Osteoblast (primary cell): ENCODE data around the gene LCN2. TPM values are rescaled to one million over a fixed set of nuclear protein-coding genes. Genes with fewer than 3 reads are reported as not detected.
A peak's percentile ranks its signal among the peaks of the same experiment; 100 is the strongest.

Experiments used
- DNase-seq: peaks from one replicate; pipeline ENCODE4 v3.0.0; 2011; ENCODE audit warnings: low spot score, mixed read lengths; ENCODE audit not compliant: insufficient read length; ENCODE audit errors: missing footprints
- H2AFZ ChIP-seq: 2 replicates; pipeline ENCODE4 v1.6.0; 2011; ENCODE audit warnings: mild to moderate bottlenecking, low read length
- H3K27ac ChIP-seq: 2 replicates; pipeline ENCODE4 v1.5.1; 2011; ENCODE audit warnings: mild to moderate bottlenecking, low read depth, low read length, moderate library complexity
- H3K27me3 ChIP-seq: 2 replicates; pipeline ENCODE4 v1.6.0; 2012; ENCODE audit warnings: mild to moderate bottlenecking, control low read depth, inconsistent platforms, low read length, moderate library complexity; ENCODE audit not compliant: insufficient read depth
- H3K36me3 ChIP-seq: 2 replicates; pipeline ENCODE4 v1.5.1; 2011; ENCODE audit warnings: mild to moderate bottlenecking, low read length, control low read depth, moderate library complexity; ENCODE audit not compliant: insufficient read depth
- H3K4me1 ChIP-seq: 2 replicates; pipeline ENCODE4 v1.5.1; 2011; ENCODE audit warnings: mild to moderate bottlenecking, low read length, control low read depth, moderate library complexity; ENCODE audit not compliant: insufficient read depth
- H3K4me2 ChIP-seq: 2 replicates; pipeline ENCODE4 v1.6.0; 2011; ENCODE audit warnings: mild to moderate bottlenecking, low read length; ENCODE audit not compliant: insufficient read depth
- H3K4me3 ChIP-seq: fragments of 200-600 bp; sonication (generic); 3 replicates; pipeline ENCODE4 v1.5.1; 2012; ENCODE audit warnings: mild to moderate bottlenecking, low read length, inconsistent platforms; ENCODE audit not compliant: insufficient read depth
- H3K79me2 ChIP-seq: 2 replicates; pipeline ENCODE4 v1.6.0; 2012; ENCODE audit warnings: mild to moderate bottlenecking, low read length, control low read depth, inconsistent platforms; ENCODE audit not compliant: insufficient read depth
- H3K9me3 ChIP-seq: 2 replicates; pipeline ENCODE4 v1.5.1; 2011; ENCODE audit warnings: low read depth, low read length, control low read depth
- H4K20me1 ChIP-seq: 2 replicates; pipeline ENCODE4 v1.6.0; 2012; ENCODE audit warnings: mild to moderate bottlenecking, low read length, control low read depth; ENCODE audit not compliant: insufficient read depth
- CTCF ChIP-seq: IDR thresholded peaks from 2 replicates; pipeline ENCODE4 v1.5.1; 2011; ENCODE audit warnings: mild to moderate bottlenecking, low read depth, low read length, moderate library complexity; ENCODE audit errors: extremely low read depth
- total RNA-seq: library from RNA; depleted of rRNA; stranded (reverse); fragments of >200 nt; gene quantifications from 2 replicates; pipeline ENCODE4 v1.2.3, GENCODE V29; 2012

The LCN2 gene
- total RNA-seq, 1 donor, result not detected

GRCh38 chr9:128144239-128145181 is 4.7 kb upstream of the LCN2 start:
- Histone ChIP-seq H3K4me2 (no peak overlapping the region), H3K27ac (no peak overlapping the region), H2AFZ (no peak overlapping the region), H3K4me1 (no peaks in the 10 kb centered on the region), H3K79me2 (no peaks in the 10 kb centered on the region), H3K36me3 (no peaks in the 10 kb centered on the region), H3K4me3 (no peak overlapping the region), H4K20me1 (no peaks in the 10 kb centered on the region), H3K27me3 (peaks cover 5% of the 10 kb centered on the region), H3K9me3 (no peaks in the 10 kb centered on the region)
- peak; percentile 79 for DNase-seq
- no peak for TF ChIP-seq CTCF

GRCh38 chr9:128145536-128145935 is 3.7 kb upstream of the LCN2 start:
- Histone ChIP-seq H3K4me2 (no peak overlapping the region), H4K20me1 (no peaks in the 10 kb centered on the region), H3K79me2 (no peaks in the 10 kb centered on the region), H2AFZ (no peak overlapping the region), H3K4me1 (no peaks in the 10 kb centered on the region), H3K27me3 (peaks cover 5% of the 10 kb centered on the region), H3K36me3 (no peaks in the 10 kb centered on the region), H3K27ac (no peak overlapping the region), H3K9me3 (no peaks in the 10 kb centered on the region), H3K4me3 (no peak overlapping the region)
- no peak for TF ChIP-seq CTCF
- peak; percentile 29 for DNase-seq

GRCh38 chr9:128145951-128146351 is 3.3 kb upstream of the LCN2 start:
- Histone ChIP-seq H4K20me1 (no peaks in the 10 kb centered on the region), H3K4me2 (no peak overlapping the region), H3K27me3 (peaks cover 5% of the 10 kb centered on the region), H3K9me3 (no peaks in the 10 kb centered on the region), H3K79me2 (no peaks in the 10 kb centered on the region), H3K4me1 (no peaks in the 10 kb centered on the region), H3K27ac (no peak overlapping the region), H3K36me3 (no peaks in the 10 kb centered on the region), H2AFZ (no peak overlapping the region), H3K4me3 (no peak overlapping the region)
- no peak for TF ChIP-seq CTCF
- DNase-seq, result peak; percentile 71

GRCh38 chr9:128146591-128147120 is 2.6 kb upstream of the LCN2 start:
- H3K79me2 ChIP-seq, result no peaks in the 10 kb centered on the region
- H2AFZ ChIP-seq, result no peak overlapping the region
- no peaks in the 10 kb centered on the region for H3K4me1 ChIP-seq
- H4K20me1 ChIP-seq, result no peaks in the 10 kb centered on the region
- H3K27ac ChIP-seq, result no peak overlapping the region
- no peaks in the 10 kb centered on the region for H3K9me3 ChIP-seq
- no peak for TF ChIP-seq CTCF
- no peaks in the 10 kb centered on the region for H3K36me3 ChIP-seq
- peaks cover 5% of the 10 kb centered on the region for H3K27me3 ChIP-seq
- no peak overlapping the region for H3K4me2 ChIP-seq
- H3K4me3 ChIP-seq, result no peak overlapping the region
- peak; percentile 66 for DNase-seq
